ENCODE measurements around the gene YWHAE. TPM values are rescaled to one million over a fixed set of nuclear protein-coding genes. Genes with fewer than 3 reads are reported as not detected.

YWHAE gene
- total and polyA plus RNA-seq, 9 of the 15 experiments (the other 6 are each of a cell fraction or from before 2014, with no cell fraction given), result 184 to 727 (median 448) TPM

DNA sequence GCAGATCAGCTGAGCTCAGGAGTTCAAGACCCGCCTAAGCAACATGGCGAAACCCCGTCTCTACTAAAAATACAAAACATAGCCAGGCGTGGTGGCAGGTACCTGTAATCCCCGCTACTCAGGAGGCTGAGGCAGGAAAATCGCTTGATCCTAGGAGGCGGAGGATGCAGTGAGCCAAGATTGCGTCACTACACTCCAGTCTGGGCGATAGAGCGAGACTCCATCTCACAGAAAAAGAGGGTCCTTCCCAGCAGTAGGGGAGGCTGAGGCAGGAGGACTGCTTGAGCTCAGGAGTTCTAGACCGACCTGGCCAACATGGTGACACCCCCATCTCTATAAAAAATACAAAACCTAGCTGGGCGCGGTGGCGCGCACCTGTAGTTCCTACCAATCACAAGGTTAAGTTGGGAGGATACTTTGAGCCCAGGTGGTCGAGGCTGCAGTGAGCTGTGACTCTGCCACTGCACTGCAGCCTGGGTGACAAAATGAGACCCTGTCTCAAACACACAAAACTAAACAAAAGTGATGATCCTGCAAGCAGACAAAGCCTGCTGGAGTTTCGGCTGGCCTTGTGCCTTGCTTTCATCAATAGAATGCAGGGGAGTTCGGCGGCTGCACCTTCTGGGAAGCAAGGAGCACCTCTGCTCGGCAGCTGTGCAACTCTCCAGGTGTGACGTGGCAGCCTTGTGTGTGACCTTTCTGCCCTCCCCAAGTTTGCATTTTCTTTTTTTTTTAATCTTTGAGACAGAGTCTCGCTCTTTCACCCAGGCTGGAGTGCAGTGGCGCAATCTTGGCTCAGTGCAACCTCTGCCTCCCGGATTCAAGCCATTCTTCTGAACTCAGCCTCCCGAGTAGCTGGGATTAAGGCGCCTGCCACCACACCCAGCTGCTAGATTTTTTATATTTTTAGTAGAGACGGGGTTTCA lies 12.4 kb upstream of the YWHAE start (continued):
- TF ChIP-seq CUX1 (CRISPR knock-in tag; IDR thresholded peaks at IDR 0.05), result no peak
- no peak for TF ChIP-seq MEF2A (IDR thresholded peaks at IDR 0.05; ENCODE audit: control insufficient read depth, low read depth, low read length)
- TF ChIP-seq CAMTA2 (CRISPR knock-in tag; conservative IDR thresholded peaks at IDR 0.05), result no peak
- no peak for TF ChIP-seq TCF15 (CRISPR knock-in tag; IDR thresholded peaks at IDR 0.05)
- TF ChIP-seq KLF1 (tag; IDR thresholded peaks at IDR 0.05), result no peak
- TF ChIP-seq, protein P1, sequence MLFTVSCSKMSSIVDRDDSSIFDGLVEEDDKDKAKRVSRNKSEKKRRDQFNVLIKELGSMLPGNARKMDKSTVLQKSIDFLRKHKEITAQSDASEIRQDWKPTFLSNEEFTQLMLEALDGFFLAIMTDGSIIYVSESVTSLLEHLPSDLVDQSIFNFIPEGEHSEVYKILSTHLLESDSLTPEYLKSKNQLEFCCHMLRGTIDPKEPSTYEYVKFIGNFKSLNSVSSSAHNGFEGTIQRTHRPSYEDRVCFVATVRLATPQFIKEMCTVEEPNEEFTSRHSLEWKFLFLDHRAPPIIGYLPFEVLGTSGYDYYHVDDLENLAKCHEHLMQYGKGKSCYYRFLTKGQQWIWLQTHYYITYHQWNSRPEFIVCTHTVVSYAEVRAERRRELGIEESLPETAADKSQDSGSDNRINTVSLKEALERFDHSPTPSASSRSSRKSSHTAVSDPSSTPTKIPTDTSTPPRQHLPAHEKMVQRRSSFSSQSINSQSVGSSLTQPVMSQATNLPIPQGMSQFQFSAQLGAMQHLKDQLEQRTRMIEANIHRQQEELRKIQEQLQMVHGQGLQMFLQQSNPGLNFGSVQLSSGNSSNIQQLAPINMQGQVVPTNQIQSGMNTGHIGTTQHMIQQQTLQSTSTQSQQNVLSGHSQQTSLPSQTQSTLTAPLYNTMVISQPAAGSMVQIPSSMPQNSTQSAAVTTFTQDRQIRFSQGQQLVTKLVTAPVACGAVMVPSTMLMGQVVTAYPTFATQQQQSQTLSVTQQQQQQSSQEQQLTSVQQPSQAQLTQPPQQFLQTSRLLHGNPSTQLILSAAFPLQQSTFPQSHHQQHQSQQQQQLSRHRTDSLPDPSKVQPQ (CRISPR knock-in tag; IDR thresholded peaks at IDR 0.05; ENCODE audit: borderline replicate concordance), result no peak
- TF ChIP-seq SETDB1 (IDR thresholded peaks at IDR 0.05; ENCODE audit: low read length), result no peak
- TF ChIP-seq BMI1 (IDR thresholded peaks at IDR 0.05; ENCODE audit: low read length), result no peak
- no peak for TF ChIP-seq SMARCC2 (IDR thresholded peaks at IDR 0.05; ENCODE audit: low read depth)

All from K562 (cell line).